GM12878 (cell line): ENCODE data around the gene ENAH. TPM values are rescaled to one million over a fixed set of nuclear protein-coding genes. Genes with fewer than 3 reads are reported as not detected.

Experiments
- ATAC-seq: fragments of 200-7000 bp; cut with Tn5 transposase; 3 replicates; pipeline ENCODE4 v1.9.1; 2020; ENCODE audit warnings: mild to moderate bottlenecking, moderate library complexity
- BruUV-seq: library from RNA; stranded (reverse); fragments of 400-500 nt; replicated peaks from 2 replicates; lab custom pipeline; 2021; lab: Mats Ljungman, UMichigan
- CTCF ChIA-PET: fragments of 300-600 bp; sonication (Branson Sonifier 250); formaldehyde crosslinking; extraction: SDS; loops from one replicate; lab custom pipeline; 2021; ENCODE audit warnings: inconsistent platforms; lab: Yijun Ruan, JAX
- POLR2A ChIA-PET: fragments of 350-600 bp; formaldehyde crosslinking; extraction: SDS; loops from one replicate; lab custom pipeline; 2021; ENCODE audit warnings: inconsistent platforms; lab: Charles Lee
- RAD21 ChIA-PET: fragments of 300-600 bp; sonication (Branson Sonifier 250); formaldehyde crosslinking; loops from one replicate; lab custom pipeline; 2023; ENCODE audit warnings: antibody characterized with exemption; ENCODE audit not compliant: unreplicated experiment; lab: Charles Lee
- SMC1A ChIA-PET: fragments of 300-600 bp; sonication (Branson Sonifier 250); formaldehyde crosslinking; loops from one replicate; lab custom pipeline; 2023; ENCODE audit not compliant: unreplicated experiment, uncharacterized antibody; lab: Charles Lee
- DNase-seq: peaks from one replicate; pipeline ENCODE4 v3.0.0-alpha.2; 2011; ENCODE audit warnings: low read depth, low spot score
- FAIRE-seq: peaks from 3 replicates; lab custom pipeline; 2011; peaks lifted over from hg19 to GRCh38; lab: Jason Lieb, UNC
- H2AFZ ChIP-seq: 2 replicates; pipeline ENCODE4 v1.6.0; 2011; ENCODE audit warnings: low read depth, low read length, control low read depth; ENCODE audit not compliant: control insufficient read depth
- H3K27ac ChIP-seq: 2 replicates; pipeline ENCODE4 v1.5.1; 2011; ENCODE audit warnings: control low read depth; ENCODE audit not compliant: control insufficient read depth, insufficient read depth
- H3K27me3 ChIP-seq, 2 experiments: replicated peaks in 1 of 2; 2 replicates each; pipeline versions ENCODE4 v1.6.0 to v1.6.1; 2011; ENCODE audit warnings: low read length in 1 of 2; ENCODE audit not compliant: control insufficient read depth in 2 of 2, insufficient read depth in 2 of 2
- H3K36me3 ChIP-seq, 2 experiments: 2 replicates each; pipeline ENCODE4 v1.5.1; 2011; ENCODE audit warnings: low read length in 1 of 2; ENCODE audit not compliant: control insufficient read depth in 2 of 2, insufficient read depth in 2 of 2
- H3K4me1 ChIP-seq: 2 replicates; pipeline ENCODE4 v1.6.1; 2011; ENCODE audit warnings: mild to moderate bottlenecking, low read length, moderate library complexity, mixed read lengths; ENCODE audit not compliant: control insufficient read depth, insufficient read depth
- H3K4me2 ChIP-seq: 2 replicates; pipeline ENCODE4 v1.6.0; 2011; ENCODE audit warnings: control low read depth; ENCODE audit not compliant: control insufficient read depth, insufficient read depth
- H3K4me3 ChIP-seq: fragments of 200-600 bp; sonication (generic); 2 replicates; pipeline ENCODE4 v1.5.1; 2016
- H3K79me2 ChIP-seq: 2 replicates; pipeline ENCODE4 v1.6.0; 2011; ENCODE audit warnings: low read length; ENCODE audit not compliant: control insufficient read depth, insufficient read depth
- H3K9ac ChIP-seq: 2 replicates; pipeline ENCODE4 v1.8.0; 2011; ENCODE audit warnings: low read length, control low read depth, mixed read lengths; ENCODE audit not compliant: control insufficient read depth, insufficient read depth
- H3K9me3 ChIP-seq: replicated peaks from 3 replicates; pipeline ENCODE4 v1.5.1; 2011; ENCODE audit warnings: mild to moderate bottlenecking, low read length; ENCODE audit not compliant: control insufficient read depth, insufficient read depth
- H4K20me1 ChIP-seq: 2 replicates; pipeline ENCODE4 v1.6.0; 2011; ENCODE audit not compliant: control insufficient read depth, insufficient read depth
- ASH2L ChIP-seq: fragments of 300-600, 200-600 bp; sonication (generic); IDR thresholded peaks from 2 replicates; pipeline ENCODE4 v1.6.1; 2017; ENCODE audit warnings: low read depth, mild to moderate bottlenecking, borderline replicate concordance
- BACH1 ChIP-seq: fragments of 450-650 bp; IDR thresholded peaks from 2 replicates; pipeline ENCODE4 v1.6.1; 2017; ENCODE audit warnings: mild to moderate bottlenecking, borderline replicate concordance
- CBX5 ChIP-seq: sonication (generic); IDR thresholded peaks from 2 replicates; pipeline ENCODE4 v1.6.1; 2016; ENCODE audit warnings: low read depth, moderate library complexity, mild to moderate bottlenecking, inconsistent platforms
- CREB1 ChIP-seq: IDR thresholded peaks from 2 replicates; pipeline ENCODE4 v1.6.1; 2012; ENCODE audit warnings: low read depth, mild to moderate bottlenecking, inconsistent platforms
- CREM ChIP-seq: IDR thresholded peaks from 2 replicates; pipeline ENCODE4 v1.6.1; 2014; ENCODE audit warnings: antibody characterized with exemption, low read depth
- CTCF ChIP-seq, 3 experiments: IDR thresholded peaks in 2 of 3; conservative IDR thresholded peaks in 1 of 3; 2 replicates each; pipeline ENCODE4 v1.5.1; 2011; ENCODE audit warnings: low read depth in 3 of 3, low read length in 3 of 3, mild to moderate bottlenecking in 3 of 3, control low read depth in 2 of 3, moderate library complexity in 2 of 3, inconsistent platforms in 1 of 3, mixed read lengths in 1 of 3; ENCODE audit not compliant: control insufficient read depth in 2 of 3, insufficient read depth in 1 of 3; ENCODE audit errors: extremely low read depth in 1 of 3
- EED ChIP-seq: sonication (generic); IDR thresholded peaks from 2 replicates; pipeline ENCODE4 v1.6.1; 2016; ENCODE audit warnings: antibody characterized with exemption, low read depth
- EP300 ChIP-seq, 2 experiments: fragments of 150-350 bp in 1 of 2; IDR thresholded peaks; 2 replicates each; pipeline ENCODE4 v1.6.1; 2011 to 2012; ENCODE audit warnings: low read depth in 2 of 2, low read length in 2 of 2, borderline replicate concordance in 1 of 2, improper control_type of control experiment in 1 of 2, inconsistent platforms in 1 of 2; ENCODE audit not compliant: control insufficient read depth in 1 of 2
- FOS ChIP-seq: IDR thresholded peaks from 3 replicates; pipeline ENCODE4 v1.6.1; 2011; ENCODE audit warnings: borderline replicate concordance; ENCODE audit not compliant: insufficient read length; ENCODE audit errors: extremely low read depth
- JUNB ChIP-seq: IDR thresholded peaks from 2 replicates; pipeline ENCODE4 v1.6.1; 2016; ENCODE audit warnings: antibody characterized with exemption, mild to moderate bottlenecking
- NR2C2 ChIP-seq: IDR thresholded peaks from 2 replicates; pipeline ENCODE4 v1.6.1; 2011; ENCODE audit warnings: borderline replicate concordance, low read depth; ENCODE audit not compliant: control insufficient read depth, insufficient read length
- SREBF1 ChIP-seq: IDR thresholded peaks from 2 replicates; pipeline ENCODE4 v1.6.1; 2012; ENCODE audit warnings: mild to moderate bottlenecking, low read length
- TBL1XR1 ChIP-seq: IDR thresholded peaks from 2 replicates; pipeline ENCODE4 v1.6.1; 2012; ENCODE audit warnings: low read depth, low read length, improper control_type of control experiment
- ZBTB33 ChIP-seq: fragments of 450-650 bp; IDR thresholded peaks from 2 replicates; pipeline ENCODE4 v1.6.1; 2017; ENCODE audit warnings: mild to moderate bottlenecking
- ZNF687 ChIP-seq: fragments of 450-650 bp; IDR thresholded peaks from 2 replicates; pipeline ENCODE4 v1.6.1; 2017; ENCODE audit warnings: mild to moderate bottlenecking, moderate library complexity
- whole genome bisulfite sequencing: methylation state at CpG from one replicate; pipeline ENCODE4 v1.1.6; 2016; ENCODE audit warnings: low lambda C conversion rate; ENCODE audit not compliant: insufficient replicate concordance, insufficient coverage; ENCODE audit errors: missing lambda C conversion rate; 5-methylcytosine and 5-hydroxymethylcytosine counted together
- in situ Hi-C: fragments of 300-500 bp; cut with MboI; formaldehyde crosslinking; loops from 9 replicates; pipeline ENCODE4 v1.14.3; 2018; ENCODE audit warnings: mixed read lengths
- intact Hi-C: fragments of 100-400 bp; cut with micrococcal nuclease; formaldehyde crosslinking; loops from one replicate; pipeline ENCODE4 v1.14.2; 2022; ENCODE audit not compliant: unreplicated experiment
- polyA plus RNA-seq, 11 experiments: library from polyadenylated mRNA; depleted of rRNA in 4 of 11; unstranded in 6 of 11; stranded (reverse) in 5 of 11; fragments of >200 nt; fragmentation: Nextera tagmentation in 4 of 11; fragmentation: Illumina TruSeq in 1 of 11; extraction: Ambion mirVana in 4 of 11; extraction: Trizol in 1 of 11; gene quantifications; 1 replicate in 1 of 11; 2 replicates in 10 of 11; pipeline versions ENCODE4 v1.2.1 to v1.2.3, GENCODE V29; 2011 to 2016; ENCODE audit warnings: inconsistent platforms in 2 of 11, missing spikeins in 2 of 11, low read depth in 1 of 11
- total RNA-seq, 4 experiments: library from RNA; depleted of rRNA in 3 of 4; stranded (reverse); fragments of >200 nt in 3 of 4; fragmentation: Illumina TruSeq in 1 of 4; extraction: Trizol in 1 of 4; gene quantifications; 2 replicates each; pipeline versions ENCODE4 v1.2.1 to v1.2.3, GENCODE V29; 2013 to 2021

Gene ENAH
- total and polyA plus RNA-seq, 10 of the 15 experiments (the other 5 are each of a cell fraction or from before 2014, with no cell fraction given): under 0.01 to 0.62 (median 0.06) TPM; not detected in 5

- Histone ChIP-seq H3K4me3 (no peak overlapping the region), H4K20me1 (no peaks in the 10 kb centered on the region), H3K9me3 (no peaks in the 10 kb centered on the region), H3K9ac (no peak overlapping the region), H3K79me2 (no peaks in the 10 kb centered on the region), H3K27ac (no peak overlapping the region), H3K36me3 (no peaks in the 10 kb centered on the region), H3K4me1 (no peaks in the 10 kb centered on the region), H2AFZ (no peak overlapping the region), H3K27me3 (no peaks in the 10 kb centered on the region), H3K4me2 (no peak overlapping the region)
- POLR2A ChIA-PET: no interaction called here
- SMC1A ChIA-PET: no interaction called here
- ATAC-seq (no peak), DNase-seq (no peak), FAIRE-seq (no peak)
- WGBS: 25% methylated on average over 2 of the region's 2 CpGs
- no TSS peak for BruUV-seq
- intact Hi-C loops (loop anchor here (10.0 kb wide), 1 partner anchor 1073 kb away; no protein-coding TSS in a partner anchor), in situ Hi-C loops (no loop called here)
- CTCF ChIA-PET: no interaction called here
- TF ChIP-seq CTCF (IDR thresholded peaks at IDR 0.05 in 2 of 3, conservative IDR thresholded peaks at IDR 0.05 in 1 of 3; ENCODE audit: control insufficient read depth in 2 of 3, extremely low read depth in 1 of 3, insufficient read depth in 1 of 3, low read depth in 3 of 3, low read length in 3 of 3) (no peak), EED (no peak), ZNF687 (no peak), SREBF1 (no peak), CREB1 (no peak), ZBTB33 (no peak), TBL1XR1 (no peak), NR2C2 (no peak), EP300 (IDR thresholded peaks at IDR 0.05; ENCODE audit: borderline replicate concordance in 1 of 2, control insufficient read depth in 1 of 2, low read depth in 2 of 2, low read length in 2 of 2) (no peak), CBX5 (no peak), ASH2L (no peak), JUNB (no peak), FOS (no peak), BACH1 (no peak), CREM (no peak)
- RAD21 ChIA-PET: no interaction called here
These were observed 54.9 kb downstream of the ENAH start for GRCh38 chr1:225597926-225598575.
